Measurements from ENCODE around the gene KSR2.

KSR2 gene

DNA sequence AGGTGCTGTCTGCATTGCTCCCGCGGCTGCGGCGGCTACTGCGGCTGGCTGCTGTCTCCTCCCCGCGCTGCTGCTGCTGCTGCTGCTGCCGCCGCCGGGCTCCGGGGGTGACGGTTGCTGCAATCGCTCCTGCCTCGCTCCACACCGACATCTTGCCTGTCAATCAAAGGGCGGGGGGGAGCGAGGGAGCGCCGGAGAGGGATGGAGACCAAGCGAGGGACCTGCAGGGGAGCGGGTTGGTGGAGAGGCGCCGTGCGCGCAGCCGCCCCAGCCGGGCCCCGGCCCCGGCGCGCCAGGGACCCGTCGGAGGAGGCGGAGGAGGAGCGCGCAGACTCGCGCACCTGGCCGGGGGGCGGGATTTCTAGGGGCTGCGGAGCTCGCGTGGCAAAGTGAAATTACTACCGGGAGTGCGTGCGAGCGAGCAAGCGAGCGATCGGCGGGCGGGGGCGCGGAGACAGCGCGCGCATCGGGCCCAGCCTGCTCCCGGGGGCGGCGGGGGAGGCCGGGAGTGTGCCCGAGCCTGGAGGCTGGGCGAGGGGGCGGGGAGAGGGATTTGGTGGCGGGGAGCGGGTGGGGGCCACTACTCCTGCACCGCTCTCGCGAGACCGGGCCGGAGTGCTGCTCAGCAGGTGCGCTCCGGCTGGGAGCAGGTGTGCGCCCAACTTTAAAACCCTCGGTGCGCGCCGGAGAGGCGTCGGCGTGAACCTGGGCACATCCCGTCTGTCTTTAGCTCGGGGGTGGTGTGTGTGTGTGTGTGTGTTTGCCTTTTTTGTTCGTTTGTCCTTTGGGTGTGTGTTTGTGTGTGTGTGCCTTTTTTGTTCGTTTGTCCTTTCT lies at the start of gene KSR2:
TSS of gene KSR2 (minus strand) at position 165 of the 834 bp plus-strand sequence. CDS start 735 bp downstream, outside the sequence.
- no peak for TF ChIP-seq GATA3 (IDR thresholded peaks at IDR 0.05; ENCODE audit: low read depth, low read length)

DNA sequence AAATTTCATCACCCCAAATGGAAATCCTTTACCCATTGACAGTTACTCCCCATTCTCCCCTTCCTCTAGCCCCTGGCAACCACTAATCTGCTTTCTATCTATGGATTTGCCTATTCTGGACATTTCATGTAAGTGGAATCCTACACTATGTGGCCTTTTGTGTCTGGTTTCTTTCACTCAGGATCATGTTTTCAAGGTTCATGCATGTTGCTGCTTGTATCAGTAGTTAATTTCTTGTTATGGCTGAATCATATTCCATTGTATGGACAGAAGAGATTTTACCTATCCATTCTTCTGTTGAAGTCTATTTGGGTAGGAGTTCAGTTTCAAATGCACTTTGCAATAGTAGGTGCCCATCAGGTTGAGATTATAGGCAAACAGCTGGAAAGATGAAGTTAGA lies 49.1 kb upstream of the KSR2 start:
- no peak for TF ChIP-seq GATA3 (IDR thresholded peaks at IDR 0.05; ENCODE audit: low read depth, low read length)
- no peak for TF ChIP-seq GATA2 (IDR thresholded peaks at IDR 0.05; ENCODE audit: low read depth, low read length)

DNA sequence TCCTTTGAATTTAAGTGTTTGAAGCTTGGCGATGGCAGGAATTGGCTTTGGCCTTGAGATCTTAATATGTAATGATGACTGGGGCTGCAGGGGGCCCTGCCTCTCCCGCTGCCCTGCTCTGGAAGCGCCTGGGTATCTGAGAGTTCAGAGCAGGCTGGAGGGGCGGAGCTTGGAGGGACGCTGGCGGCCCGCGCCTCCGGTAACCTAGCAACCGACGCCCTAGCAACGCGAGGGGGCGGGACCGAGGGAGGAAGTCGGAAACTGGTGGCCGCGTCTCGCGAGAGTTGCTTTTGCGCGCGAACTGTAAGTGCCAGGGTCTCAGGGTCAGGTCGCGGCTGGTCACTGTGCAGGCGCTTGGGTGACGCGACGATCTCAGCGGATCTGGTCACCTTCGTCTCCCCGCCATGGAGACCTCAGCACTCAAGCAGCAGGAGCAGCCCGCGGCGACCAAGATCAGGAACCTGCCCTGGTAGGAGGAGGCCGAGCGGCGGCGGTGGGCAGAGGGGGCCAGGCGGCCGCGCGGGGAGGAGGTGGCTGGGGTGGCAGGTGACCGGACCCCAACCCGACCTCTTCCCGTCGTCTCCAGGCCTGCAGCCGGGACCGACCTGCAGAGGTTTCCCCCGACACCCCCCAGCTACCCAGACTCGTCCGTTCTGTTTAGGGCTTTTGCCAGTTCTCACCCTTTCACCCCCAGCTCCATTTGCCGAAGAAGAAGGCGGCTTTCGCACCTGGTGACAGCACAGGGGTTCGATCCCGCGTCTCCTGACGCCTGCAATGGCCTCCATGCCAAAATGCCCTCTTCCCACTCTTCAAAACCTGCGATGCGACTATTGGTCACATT lies 47.9 kb upstream of the KSR2 start, which contains the start of gene RFC5:
TSS of gene RFC5 (plus strand) at position 280 of the 841 bp plus-strand sequence. CDS start at position 405, 125 bp downstream.
- no peak for TF ChIP-seq GATA3 (IDR thresholded peaks at IDR 0.05; ENCODE audit: low read depth, low read length)
- no peak for TF ChIP-seq GATA2 (IDR thresholded peaks at IDR 0.05; ENCODE audit: low read depth, low read length)

GRCh38 chr12:118015944-118016343 lies 47.2 kb upstream of the KSR2 start:
- TF ChIP-seq GATA3 (IDR thresholded peaks at IDR 0.05; ENCODE audit: low read depth, low read length) = no peak

DNA sequence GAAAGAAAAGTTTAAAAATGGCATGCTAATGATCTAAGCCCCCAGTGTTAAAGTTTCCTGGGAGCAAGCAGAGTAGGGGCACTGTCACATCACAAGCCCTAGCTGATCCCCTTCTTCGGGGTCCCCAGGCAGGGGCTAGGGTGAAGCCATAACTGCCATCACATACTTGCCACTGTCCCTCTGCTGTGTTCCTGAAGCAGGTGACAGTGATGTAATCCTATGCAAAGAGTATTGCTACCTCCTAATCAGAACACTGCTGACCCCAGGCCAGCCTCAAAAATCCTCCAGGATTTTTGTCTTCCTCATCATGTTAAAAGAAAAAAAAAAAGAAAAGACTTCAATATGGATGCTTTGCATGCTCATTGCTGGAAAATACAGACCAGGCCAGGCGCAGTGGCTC lies 46.5 kb upstream of the KSR2 start:
- TF ChIP-seq GATA2 (IDR thresholded peaks at IDR 0.05; ENCODE audit: low read depth, low read length) (no peak), GATA3 (IDR thresholded peaks at IDR 0.05; ENCODE audit: low read depth, low read length) (no peak)

- TF ChIP-seq GATA2 (IDR thresholded peaks at IDR 0.05; ENCODE audit: low read depth, low read length) (no peak), GATA3 (IDR thresholded peaks at IDR 0.05; ENCODE audit: low read depth, low read length) (no peak)
These were observed 44.5 kb upstream of the KSR2 start for GRCh38 chr12:118013283-118013682.

DNA sequence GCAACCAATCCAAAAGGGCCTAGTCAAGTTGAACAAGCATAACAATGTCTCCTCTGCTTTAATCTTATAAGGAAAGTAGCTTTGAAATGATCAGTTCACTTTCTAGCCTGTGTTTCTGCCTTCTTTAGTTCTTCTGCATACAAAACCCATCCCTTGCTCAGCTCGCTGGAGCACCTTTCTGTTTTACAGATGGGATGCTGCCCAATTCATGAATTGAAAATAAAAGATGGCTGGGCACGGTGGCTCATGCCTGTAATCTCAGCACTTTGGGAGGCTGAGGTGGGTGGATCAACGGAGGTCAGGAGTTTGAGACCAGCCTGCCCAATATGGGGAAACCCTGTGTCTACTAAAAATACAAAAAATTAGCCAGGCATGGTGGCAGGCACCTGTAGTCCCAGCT lies 43.2 kb upstream of the KSR2 start:
- TF ChIP-seq GATA3 (IDR thresholded peaks at IDR 0.05; ENCODE audit: low read depth, low read length) (no peak), GATA2 (IDR thresholded peaks at IDR 0.05; ENCODE audit: low read depth, low read length) (no peak)

DNA sequence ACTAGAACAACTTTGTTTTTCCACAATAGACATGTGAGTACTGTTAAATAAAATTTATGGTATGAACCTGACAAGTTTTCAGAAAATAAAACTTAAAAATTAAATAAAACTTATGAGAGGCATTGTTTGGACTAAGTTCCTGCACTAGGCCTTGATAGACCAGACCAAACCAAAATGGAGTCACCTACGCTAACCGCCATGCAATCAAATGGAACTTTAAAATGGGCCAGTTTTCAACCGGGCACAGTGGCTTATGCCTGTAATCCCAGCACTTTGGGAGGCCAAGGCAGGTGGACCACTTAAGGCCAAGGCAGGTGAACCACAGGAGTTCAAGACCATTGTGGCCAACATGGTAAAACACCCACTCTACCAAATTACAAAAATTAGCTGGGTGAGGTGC lies 42.6 kb upstream of the KSR2 start:
- TF ChIP-seq GATA3 (IDR thresholded peaks at IDR 0.05; ENCODE audit: low read depth, low read length) = no peak
- no peak for TF ChIP-seq GATA2 (IDR thresholded peaks at IDR 0.05; ENCODE audit: low read depth, low read length)

- TF ChIP-seq GATA3 (IDR thresholded peaks at IDR 0.05; ENCODE audit: low read depth, low read length) (no peak), GATA2 (IDR thresholded peaks at IDR 0.05; ENCODE audit: low read depth, low read length) (no peak)
These were observed 42.1 kb upstream of the KSR2 start for GRCh38 chr12:118010903-118011302.

DNA sequence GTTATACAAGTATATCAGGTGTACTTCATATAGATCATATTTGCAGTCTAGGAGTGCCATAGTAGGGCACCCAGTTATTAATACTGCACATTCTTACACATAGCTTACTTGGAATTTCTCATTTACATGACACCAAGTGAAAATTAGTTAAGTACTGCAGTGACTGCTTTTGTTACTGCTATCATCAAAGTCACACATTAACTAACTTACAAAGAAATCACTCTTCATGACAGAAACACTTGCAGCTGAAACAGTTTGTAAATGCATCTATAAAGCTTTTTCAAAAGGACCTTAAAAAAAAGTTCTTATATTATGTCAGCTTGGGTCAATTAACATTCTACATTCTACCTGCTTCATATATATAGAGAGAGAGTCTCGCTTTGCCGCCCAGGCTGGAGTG lies 29.9 kb upstream of the KSR2 start:
- TF ChIP-seq GATA3 (IDR thresholded peaks at IDR 0.05; ENCODE audit: low read depth, low read length) = no peak
- no peak for TF ChIP-seq GATA2 (IDR thresholded peaks at IDR 0.05; ENCODE audit: low read depth, low read length)

- no peak for TF ChIP-seq GATA3 (IDR thresholded peaks at IDR 0.05; ENCODE audit: low read depth, low read length)
- TF ChIP-seq GATA2 (IDR thresholded peaks at IDR 0.05; ENCODE audit: low read depth, low read length) = no peak
These were observed 26.0 kb upstream of the KSR2 start for GRCh38 chr12:117994551-117995438.

DNA sequence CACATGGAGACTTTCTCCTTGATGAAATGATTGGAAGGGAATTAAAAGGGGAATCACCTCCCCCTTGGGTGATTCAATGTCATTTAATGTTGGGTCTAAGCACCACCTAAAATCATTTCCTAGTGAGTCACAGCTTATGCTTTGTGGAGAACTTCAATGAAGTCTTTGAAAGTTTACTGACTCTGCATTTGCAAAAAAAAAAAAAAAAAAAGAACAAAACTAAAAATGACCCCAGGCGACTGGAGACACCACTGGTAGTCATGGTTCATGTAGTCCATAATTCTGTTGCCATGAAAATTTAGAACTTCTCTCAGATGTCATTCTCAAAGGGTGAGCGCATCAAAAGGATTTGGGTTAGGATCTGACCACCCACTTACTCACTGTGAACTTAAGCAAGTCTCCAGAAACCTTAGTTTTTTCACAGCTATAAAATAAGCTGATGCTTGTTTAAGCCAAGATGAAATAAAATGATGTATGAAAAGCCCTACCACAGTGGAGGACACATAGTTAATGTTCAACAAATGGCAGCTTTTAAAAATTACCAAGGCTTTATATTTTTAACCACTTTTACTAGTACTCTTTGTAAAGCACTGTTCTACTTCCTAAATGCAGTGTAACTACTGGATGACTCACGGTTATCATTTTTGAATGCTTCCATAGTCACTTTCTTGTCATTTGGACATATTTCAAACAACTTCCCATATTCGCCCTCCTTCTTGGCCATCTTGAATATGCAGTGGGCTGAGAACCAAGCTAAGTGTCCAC lies 18.1 kb upstream of the KSR2 start:
- no peak for TF ChIP-seq GATA3 (IDR thresholded peaks at IDR 0.05; ENCODE audit: low read depth, low read length)
- TF ChIP-seq GATA2 (IDR thresholded peaks at IDR 0.05; ENCODE audit: low read depth, low read length) = no peak

DNA sequence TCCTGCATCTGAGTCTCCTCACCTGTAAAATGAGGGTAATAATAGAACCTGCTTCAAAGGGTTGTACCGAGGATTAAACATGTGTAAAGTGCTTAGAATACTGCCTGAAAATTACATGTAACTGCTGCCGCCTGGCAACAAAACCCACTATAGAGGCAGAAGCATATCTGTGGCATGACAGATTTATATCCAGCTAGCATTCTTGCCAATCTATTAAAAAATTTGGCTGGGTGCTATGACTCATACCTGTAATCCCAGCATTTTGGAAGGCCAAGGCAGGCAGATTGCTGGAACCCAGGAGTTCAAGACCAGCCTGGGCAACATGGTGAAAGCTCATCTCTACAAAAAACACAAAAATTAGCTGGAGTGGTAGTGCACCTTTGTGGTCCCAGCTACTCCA lies 16.4 kb upstream of the KSR2 start:
- TF ChIP-seq GATA2 (IDR thresholded peaks at IDR 0.05; ENCODE audit: low read depth, low read length) = no peak
- TF ChIP-seq GATA3 (IDR thresholded peaks at IDR 0.05; ENCODE audit: low read depth, low read length) = no peak
